Natural killer cell treated with Interleukin-12 subunit alpha and Interleukin-12 subunit beta and Interleukin-15 and Interleukin-18, amount 100 ng/mL, for 72 hours (primary cell): ENCODE data around the gene KSR2. TPM values are rescaled to one million over a fixed set of nuclear protein-coding genes. Genes with fewer than 3 reads are reported as not detected.
A peak's percentile ranks its signal among the peaks of the same experiment; 100 is the strongest.

Experiments used
- ATAC-seq, 2 donors: fragments of 150-1000 bp; cut with Tn5 transposase in 1 of 2; sonication (Bioruptor Pico), chemical (Tn5 transposase) in 1 of 2; 2 replicates each; pipeline ENCODE4 v1.10.0; 2021
- DNase-seq: peaks from one replicate; pipeline ENCODE4 v3.0.0; 2022; ENCODE audit warnings: low spot score
- H3K27ac Mint-ChIP-seq, 2 donors: 1 replicate in 1 of 2; 2 replicates in 1 of 2; pipeline ENCODE4 v1.8.0; 2022; ENCODE audit warnings: mixed read lengths in 2 of 2, mild to moderate bottlenecking in 1 of 2, moderate library complexity in 1 of 2
- H3K27me3 Mint-ChIP-seq, 2 donors: 1 replicate in 1 of 2; 2 replicates in 1 of 2; pipeline ENCODE4 v1.8.0; 2022; ENCODE audit warnings: mixed read lengths in 2 of 2
- H3K36me3 Mint-ChIP-seq: one replicate; pipeline ENCODE4 v1.8.0; 2022; ENCODE audit warnings: mixed read lengths
- H3K4me1 Mint-ChIP-seq, 2 donors: 1 replicate in 1 of 2; 2 replicates in 1 of 2; pipeline ENCODE4 v1.8.0; 2022; ENCODE audit warnings: low read depth in 2 of 2, mixed read lengths in 2 of 2, mild to moderate bottlenecking in 1 of 2
- H3K4me3 Mint-ChIP-seq: one replicate; pipeline ENCODE4 v1.8.0; 2022; ENCODE audit warnings: mixed read lengths
- H3K9me3 Mint-ChIP-seq: 2 replicates; pipeline ENCODE4 v1.8.0; 2022; ENCODE audit warnings: mixed read lengths
- total RNA-seq, 2 donors: library from RNA; stranded (reverse); gene quantifications; one replicate each; pipeline ENCODE4 v1.2.3, GENCODE V29; 2022

The KSR2 gene
- total RNA-seq, 2 donors from 2014 or later, result not detected

DNA sequence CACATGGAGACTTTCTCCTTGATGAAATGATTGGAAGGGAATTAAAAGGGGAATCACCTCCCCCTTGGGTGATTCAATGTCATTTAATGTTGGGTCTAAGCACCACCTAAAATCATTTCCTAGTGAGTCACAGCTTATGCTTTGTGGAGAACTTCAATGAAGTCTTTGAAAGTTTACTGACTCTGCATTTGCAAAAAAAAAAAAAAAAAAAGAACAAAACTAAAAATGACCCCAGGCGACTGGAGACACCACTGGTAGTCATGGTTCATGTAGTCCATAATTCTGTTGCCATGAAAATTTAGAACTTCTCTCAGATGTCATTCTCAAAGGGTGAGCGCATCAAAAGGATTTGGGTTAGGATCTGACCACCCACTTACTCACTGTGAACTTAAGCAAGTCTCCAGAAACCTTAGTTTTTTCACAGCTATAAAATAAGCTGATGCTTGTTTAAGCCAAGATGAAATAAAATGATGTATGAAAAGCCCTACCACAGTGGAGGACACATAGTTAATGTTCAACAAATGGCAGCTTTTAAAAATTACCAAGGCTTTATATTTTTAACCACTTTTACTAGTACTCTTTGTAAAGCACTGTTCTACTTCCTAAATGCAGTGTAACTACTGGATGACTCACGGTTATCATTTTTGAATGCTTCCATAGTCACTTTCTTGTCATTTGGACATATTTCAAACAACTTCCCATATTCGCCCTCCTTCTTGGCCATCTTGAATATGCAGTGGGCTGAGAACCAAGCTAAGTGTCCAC lies 18.1 kb upstream of the KSR2 start:
- Mint-ChIP-seq H3K9me3 (no peaks in the 10 kb centered on the region), H3K4me3 (no peak overlapping the region), H3K27me3 (peaks cover 9 to 14% of the 10 kb centered on the region in 2 donors), H3K4me1 (no peaks in the 10 kb centered on the region), H3K27ac (no peak overlapping the region), H3K36me3 (no peaks in the 10 kb centered on the region)
- DNase-seq (no peak), ATAC-seq (no peak)

GRCh38 chr12:117985182-117985581 lies 16.4 kb upstream of the KSR2 start:
- H3K36me3 Mint-ChIP-seq, result no peaks in the 10 kb centered on the region
- DNase-seq, result no peak
- no peak overlapping the region for H3K27ac Mint-ChIP-seq
- H3K4me1 Mint-ChIP-seq, result no peaks in the 10 kb centered on the region
- ATAC-seq, result no peak
- H3K4me3 Mint-ChIP-seq, result no peak overlapping the region
- peaks cover 7% of the 10 kb centered on the region in 2 donors for H3K27me3 Mint-ChIP-seq
- H3K9me3 Mint-ChIP-seq, result no peaks in the 10 kb centered on the region

GRCh38 chr12:117981267-117981666 lies 12.5 kb upstream of the KSR2 start:
- Mint-ChIP-seq H3K27me3 (peaks cover 0 to 10% of the 10 kb centered on the region in 2 donors), H3K27ac (no peak overlapping the region), H3K9me3 (no peaks in the 10 kb centered on the region), H3K36me3 (no peaks in the 10 kb centered on the region), H3K4me3 (no peak overlapping the region), H3K4me1 (no peaks in the 10 kb centered on the region)
- no peak for ATAC-seq
- DNase-seq, result no peak

GRCh38 chr12:117980616-117981015 lies 11.8 kb upstream of the KSR2 start:
- Mint-ChIP-seq H3K27me3 (peaks cover 0 to 10% of the 10 kb centered on the region in 2 donors), H3K4me1 (no peaks in the 10 kb centered on the region), H3K4me3 (no peak overlapping the region), H3K36me3 (no peaks in the 10 kb centered on the region), H3K27ac (no peak overlapping the region), H3K9me3 (no peaks in the 10 kb centered on the region)
- DNase-seq (no peak), ATAC-seq (no peak)

DNA sequence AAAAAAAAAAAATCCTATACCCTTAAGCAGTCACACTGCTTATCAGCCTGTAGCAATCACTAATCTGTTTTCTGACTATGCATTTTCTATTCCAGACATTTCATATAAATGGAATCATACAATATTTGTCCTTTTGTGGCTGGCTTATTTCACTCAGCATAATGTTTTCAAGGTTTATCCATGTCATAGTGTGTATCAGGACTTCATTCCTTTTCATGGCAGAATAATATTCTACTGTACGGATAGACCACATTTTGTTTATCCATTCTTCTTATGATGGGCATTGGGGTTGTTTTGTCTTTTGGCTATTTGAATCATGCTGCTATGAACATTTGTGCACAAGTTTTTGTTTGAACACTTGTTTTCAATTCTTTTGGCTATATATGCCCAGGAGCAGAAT lies 8.6 kb upstream of the KSR2 start:
- no peaks in the 10 kb centered on the region for H3K4me1 Mint-ChIP-seq
- no peaks in the 10 kb centered on the region for H3K36me3 Mint-ChIP-seq
- H3K27ac Mint-ChIP-seq, result no peak overlapping the region
- no peak overlapping the region for H3K4me3 Mint-ChIP-seq
- DNase-seq (no peak), ATAC-seq (no peak)
- H3K27me3 Mint-ChIP-seq, result peaks cover 7 to 14% of the 10 kb centered on the region in 2 donors
- no peaks in the 10 kb centered on the region for H3K9me3 Mint-ChIP-seq

- H3K4me1 Mint-ChIP-seq, result no peaks in the 10 kb centered on the region
These were observed 6.2 kb upstream of the KSR2 start for GRCh38 chr12:117975006-117975405.

GRCh38 chr12:117972301-117972700 lies 3.5 kb upstream of the KSR2 start:
- ATAC-seq, result no peak
- Mint-ChIP-seq H3K36me3 (peaks cover 5% of the 10 kb centered on the region), H3K9me3 (peaks cover 2% of the 10 kb centered on the region), H3K4me3 (no peak overlapping the region), H3K27ac (no peak overlapping the region), H3K27me3 (peaks cover 32 to 46% of the 10 kb centered on the region in 2 donors), H3K4me1 (peaks cover 0 to 3% of the 10 kb centered on the region in 2 donors)
- no peak for DNase-seq

More at GRCh38 chr12:117975006-117975405, 6.2 kb upstream of the KSR2 start:
- H3K27ac Mint-ChIP-seq, result no peak overlapping the region
- H3K36me3 Mint-ChIP-seq, result peaks cover 5% of the 10 kb centered on the region
- H3K4me3 Mint-ChIP-seq, result no peak overlapping the region
- H3K27me3 Mint-ChIP-seq, result peaks cover 24 to 26% of the 10 kb centered on the region in 2 donors
- peaks cover 2% of the 10 kb centered on the region for H3K9me3 Mint-ChIP-seq
- ATAC-seq (no peak), DNase-seq (no peak)

- DNase-seq, result no peak
- ATAC-seq, result no peak
- Mint-ChIP-seq H3K36me3 (peaks cover 5% of the 10 kb centered on the region), H3K27me3 (peaks cover 44 to 66% of the 10 kb centered on the region in 2 donors), H3K4me1 (peaks cover 0 to 3% of the 10 kb centered on the region in 2 donors), H3K9me3 (peaks cover 2% of the 10 kb centered on the region), H3K27ac (no peak overlapping the region), H3K4me3 (no peak overlapping the region)
These were observed 1.5 kb upstream of the KSR2 start for GRCh38 chr12:117970334-117970733.

DNA sequence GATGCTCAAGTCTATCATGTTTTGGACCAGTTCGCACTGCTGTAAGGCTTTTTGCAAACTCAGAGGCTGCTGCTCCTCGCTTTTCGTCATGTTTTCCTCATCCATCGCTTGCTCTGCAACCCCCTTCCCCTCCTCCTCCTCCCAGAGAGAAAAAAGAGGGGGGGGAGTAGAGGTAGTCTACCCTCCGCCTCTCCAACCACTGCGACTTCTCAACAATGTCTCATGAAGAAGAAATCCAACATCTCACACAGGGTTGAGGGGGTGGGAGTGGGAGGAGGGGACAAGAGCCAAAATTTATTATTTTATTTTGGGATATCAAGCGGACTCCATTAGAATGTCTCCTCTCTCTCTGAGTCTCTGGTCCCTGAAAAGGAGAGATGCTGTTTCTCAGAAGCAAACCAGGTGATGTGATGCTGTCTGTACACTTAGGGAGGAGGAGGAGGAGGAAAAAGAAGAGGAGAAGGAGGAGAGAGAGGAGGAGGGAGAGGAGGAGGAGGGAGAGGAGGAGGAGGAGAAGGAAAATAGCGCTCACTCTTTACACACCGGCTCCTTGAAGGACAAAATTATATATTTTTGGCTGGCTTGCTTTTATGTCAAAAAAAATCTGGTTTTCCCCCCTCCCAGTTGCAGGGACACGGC lies 520 bp downstream of the KSR2 start:
- ATAC-seq (no peak), DNase-seq (no peak)
- peaks cover 2% of the 10 kb centered on the region for H3K9me3 Mint-ChIP-seq
- H3K4me1 Mint-ChIP-seq, result peaks cover 0 to 3% of the 10 kb centered on the region in 2 donors
- peaks cover 52 to 76% of the 10 kb centered on the region in 2 donors for H3K27me3 Mint-ChIP-seq
- H3K36me3 Mint-ChIP-seq, result peaks cover 5% of the 10 kb centered on the region
- no peak overlapping the region for H3K27ac Mint-ChIP-seq
- peak overlapping the region; percentile 41 for H3K4me3 Mint-ChIP-seq

DNA sequence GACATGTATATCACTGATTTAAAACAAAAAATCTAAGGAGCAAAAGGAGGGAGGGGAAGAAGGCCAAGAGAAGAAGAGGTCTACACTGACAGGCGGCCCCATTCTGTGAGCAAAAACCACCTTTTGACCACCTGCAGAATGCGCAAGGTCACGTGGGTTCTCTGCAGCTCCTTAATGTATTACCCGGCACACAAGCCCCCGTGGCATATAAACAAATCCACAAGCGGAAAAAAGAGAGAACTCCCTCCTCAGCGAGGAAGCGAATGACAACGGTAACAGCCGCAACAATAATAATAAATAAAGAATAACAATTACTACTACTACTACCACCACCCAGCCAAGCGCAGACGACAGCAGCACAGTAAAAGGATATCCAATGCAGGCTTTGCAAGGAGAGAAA lies 1.3 kb downstream of the KSR2 start:
- Mint-ChIP-seq H3K36me3 (peaks cover 5% of the 10 kb centered on the region), H3K4me1 (peaks cover 0 to 3% of the 10 kb centered on the region in 2 donors), H3K27me3 (peaks cover 47 to 72% of the 10 kb centered on the region in 2 donors), H3K27ac (no peak overlapping the region), H3K4me3 (no peak overlapping the region), H3K9me3 (peaks cover 2% of the 10 kb centered on the region)
- no peak for DNase-seq
- no peak for ATAC-seq

DNA sequence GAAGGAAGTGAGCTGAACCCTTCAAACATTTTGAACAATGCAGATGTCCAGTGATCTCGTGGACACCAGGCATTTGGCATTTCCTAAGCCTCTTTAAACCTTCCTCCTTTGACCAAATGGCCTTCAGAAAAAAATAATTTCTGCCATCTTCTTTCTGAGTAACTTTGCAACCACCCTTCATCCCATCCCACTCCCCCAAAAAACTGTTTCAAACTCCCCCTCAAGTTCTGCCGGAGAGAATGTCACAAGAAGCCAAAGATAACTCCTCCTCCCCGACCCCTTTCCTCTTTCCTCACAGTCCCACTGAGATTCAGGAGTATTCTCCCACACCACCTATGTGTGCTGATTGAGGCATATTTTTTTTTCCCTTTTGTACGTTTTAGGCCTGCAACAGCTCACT lies 1.7 kb downstream of the KSR2 start:
- H3K4me3 Mint-ChIP-seq, result no peak overlapping the region
- ATAC-seq (no peak), DNase-seq (no peak)
- H3K27ac Mint-ChIP-seq, result no peak overlapping the region
- H3K27me3 Mint-ChIP-seq, result peaks cover 46 to 69% of the 10 kb centered on the region in 2 donors
- peaks cover 5% of the 10 kb centered on the region for H3K36me3 Mint-ChIP-seq
- peaks cover 0 to 3% of the 10 kb centered on the region in 2 donors for H3K4me1 Mint-ChIP-seq
- peaks cover 1% of the 10 kb centered on the region for H3K9me3 Mint-ChIP-seq

DNA sequence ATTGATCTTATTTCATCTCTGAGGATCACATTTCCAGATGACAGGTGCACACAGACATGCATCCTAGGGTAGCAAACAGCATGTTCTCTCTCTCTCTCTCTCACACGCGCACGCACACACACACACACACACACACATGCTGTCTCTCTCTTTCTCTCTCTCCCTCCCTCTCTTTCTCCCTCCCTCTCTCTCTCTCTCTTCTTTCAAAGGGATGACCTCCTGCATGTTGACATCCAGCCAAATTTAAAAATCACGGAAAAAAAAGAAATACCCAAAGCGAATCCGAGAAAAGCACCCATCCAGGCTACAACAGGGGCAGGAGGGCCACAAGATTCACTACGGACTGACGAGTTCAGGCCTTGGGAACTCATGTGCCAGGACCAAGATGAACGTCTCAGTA lies 2.3 kb downstream of the KSR2 start:
- ATAC-seq (no peak), DNase-seq (no peak)
- H3K4me1 Mint-ChIP-seq, result peaks cover 0 to 3% of the 10 kb centered on the region in 2 donors
- H3K9me3 Mint-ChIP-seq, result no peaks in the 10 kb centered on the region
- peaks cover 5% of the 10 kb centered on the region for H3K36me3 Mint-ChIP-seq
- peaks cover 42 to 64% of the 10 kb centered on the region in 2 donors for H3K27me3 Mint-ChIP-seq
- H3K4me3 Mint-ChIP-seq, result no peak overlapping the region
- no peak overlapping the region for H3K27ac Mint-ChIP-seq

DNA sequence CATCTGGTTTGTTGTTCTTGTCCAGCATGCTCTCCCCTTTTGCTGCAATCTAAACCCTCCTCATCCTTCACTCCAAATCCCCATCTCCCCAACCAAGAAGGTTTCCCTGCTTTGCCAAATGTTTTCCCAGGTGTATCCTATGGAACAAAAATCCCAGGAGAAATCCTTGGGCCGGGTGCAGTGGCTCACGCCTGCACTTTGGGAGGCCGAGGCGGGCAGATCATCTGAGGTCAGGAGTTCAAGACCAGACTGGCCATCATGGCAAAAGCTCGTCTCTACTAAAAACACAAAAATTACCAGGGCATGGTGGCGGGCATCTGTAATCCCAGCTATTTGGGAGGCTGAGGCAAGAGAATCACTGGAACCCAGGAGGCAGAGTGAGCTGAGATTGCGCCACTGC lies 5.0 kb downstream of the KSR2 start:
- Mint-ChIP-seq H3K4me3 (no peak overlapping the region), H3K36me3 (no peaks in the 10 kb centered on the region), H3K27me3 (peaks cover 39 to 57% of the 10 kb centered on the region in 2 donors), H3K27ac (no peak overlapping the region), H3K4me1 (no peaks in the 10 kb centered on the region), H3K9me3 (no peaks in the 10 kb centered on the region)
- DNase-seq (no peak), ATAC-seq (no peak)

GRCh38 chr12:117936722-117937484 lies 31.9 kb downstream of the KSR2 start:
- H3K27me3 Mint-ChIP-seq, result peaks cover 4% of the 10 kb centered on the region in 2 donors
- H3K4me1 Mint-ChIP-seq, result no peaks in the 10 kb centered on the region
- ATAC-seq, result no peak
- DNase-seq, result no peak
- no peaks in the 10 kb centered on the region for H3K36me3 Mint-ChIP-seq
- H3K4me3 Mint-ChIP-seq, result no peak overlapping the region
- H3K9me3 Mint-ChIP-seq, result no peaks in the 10 kb centered on the region
- no peak overlapping the region for H3K27ac Mint-ChIP-seq
